GM10847 (cell line): ENCODE results near the gene BYSL.

Experiments used
- POLR2A ChIP-seq: IDR thresholded peaks from 2 replicates; pipeline ENCODE4 v1.6.1; 2011; ENCODE audit not compliant: insufficient read length; ENCODE audit errors: extremely low read depth

The BYSL gene

DNA sequence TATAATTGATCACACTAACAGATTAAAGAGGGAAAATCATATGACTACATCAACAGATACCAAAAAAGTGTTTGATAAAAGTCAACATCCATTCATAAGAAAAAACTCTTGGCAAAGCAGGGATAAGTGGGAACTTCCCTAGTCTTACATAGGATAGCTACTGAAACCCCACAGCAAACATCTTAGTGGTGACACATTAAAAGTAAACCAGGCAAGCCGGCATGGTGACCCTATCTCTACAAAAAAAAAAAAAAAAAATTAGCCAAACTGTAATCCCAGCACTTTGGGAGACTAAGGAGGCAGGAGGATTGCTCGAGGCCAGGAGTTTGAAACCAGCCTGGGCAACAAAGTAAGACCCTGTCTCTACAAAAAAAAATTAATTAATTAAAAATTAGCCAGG is 34.1 kb downstream of the BYSL start:
- no peak for TF ChIP-seq POLR2A

DNA sequence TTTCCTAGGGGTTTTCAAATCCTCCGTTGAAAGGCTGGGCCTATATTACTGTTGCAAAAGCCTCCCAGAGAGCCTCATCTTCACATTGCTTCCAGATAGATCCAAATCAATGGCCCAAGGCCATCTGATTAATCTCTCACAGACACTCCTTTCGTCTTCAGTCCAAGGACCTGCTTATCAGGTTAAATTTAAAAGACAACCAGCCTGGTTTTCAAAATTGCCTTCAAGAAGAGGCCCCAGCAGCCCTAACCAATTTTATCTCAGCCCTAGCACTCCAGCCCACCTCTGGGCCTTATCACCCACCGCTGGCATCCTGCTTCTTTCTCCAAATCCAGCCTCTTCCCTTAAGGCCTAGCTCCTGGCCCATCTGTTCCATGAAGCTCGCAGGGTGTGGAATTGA is 35.8 kb downstream of the BYSL start:
- no peak for TF ChIP-seq POLR2A

DNA sequence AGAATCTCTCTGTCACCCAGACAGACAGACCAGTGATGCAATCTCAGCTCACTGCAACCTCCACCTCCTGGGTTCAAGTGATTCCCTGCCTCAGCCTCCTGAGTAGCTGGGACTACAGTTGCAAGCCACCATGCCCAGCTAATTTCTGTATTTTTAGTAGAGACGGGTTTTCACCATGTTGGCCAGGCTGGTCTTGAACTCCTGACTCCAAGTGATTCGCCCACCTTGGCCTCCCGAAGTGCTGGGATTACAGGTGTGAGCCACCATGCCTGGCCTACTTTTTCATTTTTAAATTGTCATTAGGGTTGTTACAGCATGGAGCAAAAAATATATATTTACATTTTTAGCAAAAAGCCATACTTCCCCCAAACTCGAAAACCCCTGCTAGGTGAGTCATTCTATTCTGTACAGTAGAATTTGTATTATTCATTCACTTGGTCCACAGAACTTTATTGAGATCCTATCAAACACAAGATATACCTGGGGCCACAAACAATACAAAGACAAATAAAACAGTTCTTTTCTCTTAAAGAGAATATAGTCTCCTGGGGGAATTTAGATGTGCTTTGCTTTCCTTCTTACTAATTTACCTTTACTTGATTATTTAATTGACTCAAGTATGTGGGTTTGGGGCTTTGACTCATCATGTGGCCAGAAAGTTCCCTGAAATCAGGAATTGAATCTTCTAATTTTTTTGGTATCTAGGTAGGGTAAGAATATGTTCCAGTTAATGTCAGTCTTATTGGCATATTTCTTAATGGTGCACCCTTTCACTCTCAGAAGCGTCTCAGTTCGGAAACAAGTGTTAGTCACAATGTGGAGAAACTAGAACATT is 36.9 kb downstream of the BYSL start:
- TF ChIP-seq POLR2A = no peak

DNA sequence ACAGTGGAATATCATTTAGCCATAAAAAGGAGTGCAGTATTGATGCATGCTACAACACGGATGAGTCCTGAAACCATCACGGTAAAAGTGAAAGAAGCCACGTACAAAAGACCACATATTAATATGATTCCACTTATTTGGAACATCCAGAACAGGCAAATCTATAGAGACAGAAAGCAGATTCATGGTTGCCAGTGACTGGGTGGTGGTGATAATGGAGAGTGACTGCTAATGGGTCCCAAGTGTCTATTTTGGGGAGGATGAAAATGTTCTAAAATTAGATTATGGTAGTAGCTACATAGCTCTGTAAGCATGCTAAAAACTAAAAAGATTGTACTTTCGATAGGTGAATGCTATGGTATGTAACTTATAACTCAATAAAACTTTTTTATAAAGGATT is 38.7 kb downstream of the BYSL start:
- no peak for TF ChIP-seq POLR2A

DNA sequence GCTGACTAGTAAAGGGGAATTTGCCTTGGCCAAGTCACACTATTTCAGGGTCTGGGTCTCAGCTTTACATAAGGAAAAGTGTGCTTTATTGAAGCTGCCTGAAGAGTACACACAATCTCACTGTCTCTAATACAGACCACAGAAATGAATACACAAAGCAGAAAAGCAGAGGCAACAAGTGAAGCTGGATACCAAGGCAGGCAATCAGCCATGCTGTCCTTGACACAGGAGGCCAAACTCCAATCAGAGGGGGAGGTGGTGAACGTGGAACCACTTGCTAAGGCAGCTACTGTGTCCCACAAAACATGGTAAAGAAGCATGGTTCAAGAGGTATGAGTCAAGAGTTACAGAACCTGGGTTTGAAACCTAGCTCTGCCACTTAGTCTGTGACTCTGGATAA is 42.1 kb downstream of the BYSL start:
- TF ChIP-seq POLR2A = no peak

DNA sequence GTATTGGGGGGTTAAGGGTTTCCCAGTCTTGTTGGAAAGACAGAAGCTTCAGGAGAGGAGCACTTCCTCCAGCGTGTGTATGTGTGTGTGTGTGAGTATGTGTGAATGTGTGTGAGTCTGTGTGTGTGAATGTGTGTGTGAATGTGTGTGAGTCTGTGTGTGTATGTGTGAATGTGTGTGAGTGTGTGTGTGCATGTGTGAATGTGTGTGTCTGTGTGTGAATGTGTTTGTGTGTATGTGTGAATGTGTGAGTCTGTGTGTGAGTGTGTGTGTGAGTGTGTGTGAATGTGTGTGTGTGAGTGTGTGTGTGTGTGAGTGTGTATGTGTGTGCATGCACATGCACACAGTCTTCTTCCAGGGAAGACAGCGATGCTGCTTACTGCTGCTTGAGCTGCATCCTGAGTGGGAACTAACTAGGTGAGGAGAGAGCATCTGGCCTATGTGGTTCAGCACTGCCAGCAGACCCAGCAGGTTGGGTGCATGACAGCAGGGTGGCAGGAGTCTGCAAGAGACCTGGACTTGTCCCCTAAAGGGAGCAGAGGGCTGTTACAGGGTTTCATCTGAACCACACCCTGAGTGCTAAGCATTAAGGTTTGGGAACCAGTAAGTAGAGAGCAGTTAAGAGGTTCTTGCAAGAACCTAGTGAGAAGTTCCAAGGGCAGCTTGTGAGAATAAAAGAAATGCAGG is 43.0 kb downstream of the BYSL start:
- TF ChIP-seq POLR2A = no peak

DNA sequence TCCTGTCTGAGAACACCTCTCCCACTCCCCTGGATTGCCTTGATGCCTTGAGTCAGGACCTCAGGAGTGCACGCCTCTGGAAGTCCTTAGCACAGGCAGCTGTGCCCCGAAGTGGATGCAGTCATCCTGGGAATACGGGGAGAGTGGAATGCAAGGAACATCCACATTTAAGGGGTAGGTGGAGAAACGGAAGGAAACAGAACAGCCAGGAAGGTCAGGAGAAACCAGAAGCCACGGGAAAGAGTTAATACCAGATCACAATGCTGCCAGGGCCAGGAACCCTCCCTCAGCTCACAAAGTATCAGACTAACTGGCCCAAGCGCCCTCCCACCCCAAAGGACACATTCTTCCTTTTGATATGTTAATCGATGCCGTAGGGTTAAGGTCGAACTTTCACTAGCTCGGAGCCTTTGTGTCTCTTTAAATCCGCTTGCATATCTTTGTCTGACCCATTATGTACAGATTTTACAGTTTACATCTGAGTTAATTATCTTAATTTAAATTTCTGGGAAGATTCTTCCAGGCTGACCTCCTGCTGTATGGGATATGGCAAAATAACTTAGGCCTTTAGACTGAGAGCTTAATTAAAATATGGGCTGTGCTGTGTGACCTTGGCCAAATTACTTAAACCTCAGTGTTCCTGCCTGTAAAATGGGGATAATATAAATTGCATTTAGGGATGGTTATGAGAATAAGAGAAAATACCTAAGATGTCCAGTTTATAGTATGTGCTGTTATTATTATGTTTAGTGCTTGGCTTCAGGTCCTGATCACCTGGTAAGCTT is 44.3 kb downstream of the BYSL start:
- no peak for TF ChIP-seq POLR2A

DNA sequence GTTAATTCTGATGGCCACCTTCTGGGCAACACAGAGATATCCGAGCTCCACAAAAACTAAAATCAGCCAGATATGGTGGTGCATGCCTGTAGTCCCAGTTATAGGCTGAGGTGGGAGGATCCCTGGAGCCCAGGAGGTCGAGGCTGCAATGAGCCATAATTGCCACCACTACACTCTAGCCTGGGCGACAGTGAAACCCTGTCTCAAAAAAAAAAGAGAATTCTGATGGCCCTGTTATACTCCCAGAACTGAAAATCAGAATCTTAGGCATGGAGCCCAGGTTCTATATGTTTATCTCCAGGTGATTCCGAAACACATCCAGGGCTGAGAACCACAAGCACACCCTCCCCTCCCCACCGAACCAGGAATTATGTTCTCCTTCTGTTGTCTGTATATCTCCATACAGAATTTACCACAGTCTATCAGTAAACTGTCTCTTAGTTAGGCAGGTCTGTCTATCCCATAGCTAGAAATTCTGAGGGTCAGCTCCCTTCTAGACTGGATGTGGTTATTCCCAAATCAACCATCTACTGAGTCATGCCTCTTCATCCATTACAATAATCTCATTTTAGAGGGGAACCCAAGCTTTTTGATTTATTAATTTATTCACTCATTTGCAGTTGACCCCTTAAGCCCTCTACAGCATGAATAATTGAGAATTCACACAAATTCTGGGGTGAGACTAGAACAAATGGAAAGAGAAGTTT is 45.1 kb downstream of the BYSL start:
- no peak for TF ChIP-seq POLR2A

DNA sequence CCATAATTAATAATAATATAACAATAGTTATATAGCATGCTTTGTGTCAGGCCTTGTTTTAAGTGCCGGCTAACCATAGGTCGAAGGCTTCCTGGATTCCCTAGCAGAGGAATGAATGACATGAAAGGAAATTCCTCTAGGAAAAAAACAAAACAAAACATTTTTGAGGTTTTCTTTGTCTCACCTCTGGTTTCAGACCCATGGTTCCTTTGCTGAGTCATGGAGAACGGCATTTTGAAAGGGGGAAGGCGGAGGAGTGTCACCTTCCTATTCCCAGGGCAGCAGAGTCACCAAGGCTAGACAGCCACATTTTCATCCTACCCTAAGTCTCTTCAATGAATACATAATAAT is 45.6 kb downstream of the BYSL start:
- TF ChIP-seq POLR2A = no peak

DNA sequence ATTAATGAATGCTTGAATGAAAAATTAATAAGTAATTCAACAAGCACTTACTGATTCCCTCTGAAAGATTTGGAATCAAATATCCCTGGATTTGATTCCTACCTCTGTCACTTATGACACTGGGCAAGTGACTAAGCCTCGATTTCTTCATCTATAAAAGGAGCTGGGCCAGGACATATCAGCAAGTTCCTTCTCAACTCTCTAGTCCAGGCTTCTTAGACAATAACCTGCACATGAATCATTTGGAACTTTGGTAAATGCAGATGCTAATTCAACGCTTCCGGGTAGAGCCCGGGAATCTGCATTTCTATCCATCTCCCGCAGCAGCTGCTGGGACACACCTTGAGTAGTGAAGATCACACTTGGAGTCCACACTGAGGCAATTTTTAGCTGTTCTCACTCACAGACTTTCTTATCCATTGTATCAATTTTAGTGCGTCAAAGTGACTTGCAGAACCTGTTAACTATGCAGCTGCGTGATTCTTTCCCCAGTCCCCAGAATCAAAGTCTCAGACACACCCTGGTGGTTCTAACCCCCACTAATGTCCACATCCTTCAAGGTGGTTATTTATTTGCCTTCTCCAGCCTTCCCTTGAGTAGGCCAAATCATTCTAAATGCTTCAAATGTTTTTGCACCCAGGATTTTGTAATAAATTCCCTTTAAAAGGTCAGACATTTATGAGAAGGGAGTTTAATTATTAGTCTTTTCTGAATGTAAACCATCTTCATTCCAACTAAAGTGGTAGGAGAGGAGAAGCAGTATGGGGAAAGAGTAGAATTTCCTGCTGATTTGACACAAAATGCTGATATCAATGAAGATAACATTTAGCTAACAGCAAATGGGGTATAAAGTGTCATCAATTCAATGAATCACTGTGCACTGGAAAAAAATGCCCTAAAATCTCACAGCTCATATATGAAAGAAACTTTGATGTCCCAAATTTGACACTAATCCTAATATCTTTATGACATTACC is 46.3 kb downstream of the BYSL start:
- TF ChIP-seq POLR2A = no peak

DNA sequence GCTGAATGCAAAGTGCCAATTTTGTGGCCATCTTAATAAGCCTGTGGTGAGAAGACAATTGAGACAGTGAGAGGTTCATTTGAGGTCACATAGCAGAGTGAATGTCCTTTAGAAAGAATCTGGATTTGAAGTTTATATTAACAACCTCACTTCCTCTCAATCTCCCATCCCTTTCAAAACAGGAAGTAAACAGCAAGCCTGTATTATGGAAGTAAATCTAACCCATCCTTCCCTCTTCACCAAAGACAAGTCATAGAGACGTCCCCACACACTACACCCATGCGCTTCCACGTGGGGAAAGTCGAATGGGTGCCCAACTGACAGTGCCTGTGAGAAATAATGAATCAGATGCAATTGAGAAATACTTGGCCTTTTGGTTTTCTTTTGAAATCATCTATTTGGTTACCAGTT is 49.1 kb downstream of the BYSL start:
- TF ChIP-seq POLR2A = no peak

DNA sequence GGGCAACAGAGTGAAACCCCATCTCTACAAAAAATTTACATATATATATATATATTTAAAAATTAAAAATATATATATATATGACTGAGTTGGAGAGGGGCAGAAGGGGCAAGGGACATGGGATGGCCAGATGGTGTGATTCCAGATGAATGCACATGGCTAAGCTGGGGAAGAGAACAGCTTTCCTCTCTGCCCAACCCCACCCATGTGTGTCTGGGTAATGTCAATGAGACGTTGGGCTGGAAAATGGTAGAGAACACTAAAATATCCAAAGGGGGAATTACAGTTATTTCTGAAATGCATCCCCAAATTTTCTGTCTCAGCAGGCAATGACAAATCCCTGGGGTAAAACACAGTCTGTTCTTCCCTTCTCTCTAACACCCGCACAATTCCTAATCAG is 51.5 kb downstream of the BYSL start:
- no peak for TF ChIP-seq POLR2A

DNA sequence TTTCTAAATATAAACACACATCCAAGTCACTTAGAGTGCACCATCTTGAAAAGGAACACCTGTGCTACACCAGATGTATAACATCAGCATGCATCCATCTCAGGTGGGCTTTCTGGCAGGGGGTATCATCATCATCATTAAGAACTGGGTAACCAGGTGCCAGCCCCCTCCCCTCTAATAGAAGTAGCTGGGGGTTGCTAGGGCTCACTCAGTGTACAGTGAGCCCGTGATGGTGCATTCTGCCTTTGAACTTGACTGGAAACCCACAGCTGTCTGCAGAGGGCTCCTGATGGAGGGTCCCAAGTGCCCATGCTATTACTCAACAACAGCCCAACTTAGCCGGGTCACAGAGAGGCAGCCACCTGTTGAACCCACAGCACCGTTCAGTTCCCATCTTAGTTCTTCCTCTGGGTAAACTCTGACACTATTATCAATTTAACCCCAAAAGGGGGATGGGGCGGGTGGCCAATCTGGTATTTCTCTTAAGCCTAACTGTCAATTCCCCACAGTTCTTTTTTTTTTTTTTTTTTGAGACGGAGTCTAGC is 53.1 kb downstream of the BYSL start:
- TF ChIP-seq POLR2A = no peak

DNA sequence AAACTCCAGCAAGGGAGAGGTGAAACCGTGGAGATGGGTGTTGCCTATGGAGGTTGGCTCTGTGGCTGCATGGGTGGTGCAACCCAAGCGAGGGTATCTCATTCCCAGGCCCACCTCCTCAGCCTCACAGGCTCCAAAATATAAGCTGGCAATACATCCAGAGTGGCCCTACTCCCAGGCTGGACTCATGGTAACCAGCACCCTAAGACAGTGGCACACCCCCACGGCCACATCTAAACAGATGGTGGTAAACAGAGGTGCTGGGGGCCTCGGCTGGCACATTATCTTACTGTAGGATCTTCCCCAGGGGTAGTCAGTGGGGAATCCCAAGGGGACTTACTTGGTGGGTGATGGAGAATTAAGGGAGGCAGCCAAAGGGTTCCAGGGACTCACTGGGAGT is 54.0 kb downstream of the BYSL start:
- TF ChIP-seq POLR2A = no peak

DNA sequence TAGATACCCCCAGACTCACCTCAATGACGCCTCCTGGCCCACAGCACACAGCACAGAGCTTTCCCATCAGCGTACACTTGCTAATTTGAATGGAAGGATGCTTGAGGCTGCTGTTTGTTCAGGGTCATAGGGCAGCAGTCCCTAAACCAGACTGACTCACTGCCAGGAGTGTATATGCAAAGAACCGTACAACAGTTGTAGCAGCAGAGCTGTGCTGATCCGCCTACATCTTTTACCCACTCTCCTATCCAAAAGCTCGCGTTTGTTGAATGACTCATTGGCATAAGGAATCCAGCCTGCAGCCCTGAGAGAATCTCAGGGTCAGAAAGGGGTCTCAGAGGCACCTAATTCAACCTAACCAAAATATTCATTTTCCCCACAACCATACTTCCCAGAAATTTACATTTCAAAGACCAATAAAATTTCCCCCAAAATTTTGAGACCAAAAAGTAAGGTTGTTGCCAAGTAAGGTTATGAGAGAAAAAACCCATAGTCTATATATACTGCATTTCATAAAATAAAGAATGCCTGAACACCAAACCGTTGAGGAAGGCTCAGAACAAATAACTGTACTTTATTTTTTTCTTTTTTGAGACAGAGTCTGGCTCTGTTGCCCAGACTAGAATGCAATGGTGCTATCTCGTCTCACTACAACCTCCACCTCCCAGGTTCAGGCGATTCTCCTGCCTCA is 55.6 kb downstream of the BYSL start:
- TF ChIP-seq POLR2A = no peak
